ENCODE results near the gene CTIF.

CTIF gene

GRCh38 chr18:48871391-48872166 is 332.7 kb downstream of the CTIF start:
- H3K4me3 ChIP-seq (ENCODE audit: low read depth, low read length), result no peak overlapping the region
- no peak for DNase-seq (ENCODE audit: low read depth)

GRCh38 chr18:48872234-48873145 is 333.7 kb downstream of the CTIF start:
- DNase-seq (ENCODE audit: low read depth), result no peak
- no peak overlapping the region for H3K4me3 ChIP-seq (ENCODE audit: low read depth, low read length)

- no peak overlapping the region for H3K4me3 ChIP-seq (ENCODE audit: low read depth, low read length)
- no peak for DNase-seq (ENCODE audit: low read depth)
Measured at GRCh38 chr18:48874233-48874632, 335.4 kb downstream of the CTIF start.

- DNase-seq (ENCODE audit: low read depth), result no peak
- no peak overlapping the region for H3K4me3 ChIP-seq (ENCODE audit: low read depth, low read length)
Measured at GRCh38 chr18:48874701-48875162, 335.9 kb downstream of the CTIF start.

GRCh38 chr18:48875314-48875941 is 336.6 kb downstream of the CTIF start:
- H3K4me3 ChIP-seq (ENCODE audit: low read depth, low read length), result no peak overlapping the region
- no peak for DNase-seq (ENCODE audit: low read depth)

GRCh38 chr18:48875942-48876511 is 337.2 kb downstream of the CTIF start:
- no peak overlapping the region for H3K4me3 ChIP-seq (ENCODE audit: low read depth, low read length)
- no peak for DNase-seq (ENCODE audit: low read depth)

GRCh38 chr18:48876590-48876989 is 337.8 kb downstream of the CTIF start:
- DNase-seq (ENCODE audit: low read depth), result no peak
- H3K4me3 ChIP-seq (ENCODE audit: low read depth, low read length), result no peak overlapping the region

GRCh38 chr18:48877941-48878340 is 339.1 kb downstream of the CTIF start:
- H3K4me3 ChIP-seq (ENCODE audit: low read depth, low read length), result no peak overlapping the region
- no peak for DNase-seq (ENCODE audit: low read depth)

GRCh38 chr18:48878471-48878870 is 339.6 kb downstream of the CTIF start:
- DNase-seq (ENCODE audit: low read depth), result no peak
- H3K4me3 ChIP-seq (ENCODE audit: low read depth, low read length), result no peak overlapping the region

- DNase-seq (ENCODE audit: low read depth), result no peak
- no peak overlapping the region for H3K4me3 ChIP-seq (ENCODE audit: low read depth, low read length)
Measured at GRCh38 chr18:48879008-48879431, 340.2 kb downstream of the CTIF start.

GRCh38 chr18:48880931-48881330 is 342.1 kb downstream of the CTIF start:
- H3K4me3 ChIP-seq (ENCODE audit: low read depth, low read length), result no peak overlapping the region
- DNase-seq (ENCODE audit: low read depth), result no peak

GRCh38 chr18:48882379-48882778 is 343.5 kb downstream of the CTIF start:
- H3K4me3 ChIP-seq (ENCODE audit: low read depth, low read length), result no peak overlapping the region
- DNase-seq (ENCODE audit: low read depth), result no peak

GRCh38 chr18:48884306-48884705 is 345.5 kb downstream of the CTIF start:
- DNase-seq (ENCODE audit: low read depth), result no peak
- no peak overlapping the region for H3K4me3 ChIP-seq (ENCODE audit: low read depth, low read length)

GRCh38 chr18:48884771-48885170 is 345.9 kb downstream of the CTIF start:
- DNase-seq (ENCODE audit: low read depth), result no peak
- no peak overlapping the region for H3K4me3 ChIP-seq (ENCODE audit: low read depth, low read length)

GRCh38 chr18:48885266-48885923 is 346.6 kb downstream of the CTIF start:
- H3K4me3 ChIP-seq (ENCODE audit: low read depth, low read length), result no peak overlapping the region
- no peak for DNase-seq (ENCODE audit: low read depth)

GRCh38 chr18:48885924-48886400 is 347.1 kb downstream of the CTIF start:
- no peak for DNase-seq (ENCODE audit: low read depth)

GRCh38 chr18:48886520-48887293 is 347.9 kb downstream of the CTIF start:
- H3K4me3 ChIP-seq (ENCODE audit: low read depth, low read length), result no peak overlapping the region
- no peak for DNase-seq (ENCODE audit: low read depth)

More at GRCh38 chr18:48885924-48886400, 347.1 kb downstream of the CTIF start:
- no peak overlapping the region for H3K4me3 ChIP-seq (ENCODE audit: low read depth, low read length)

GRCh38 chr18:48887294-48887904 is 348.6 kb downstream of the CTIF start:
- no peak for DNase-seq (ENCODE audit: low read depth)
- H3K4me3 ChIP-seq (ENCODE audit: low read depth, low read length), result no peak overlapping the region

All from skeletal muscle cell (primary cell).